GM21786 (cell line): Measurements from ENCODE around the gene FKBP1A.
"Not testable (repeated sequence)": the region's sequence is repeated elsewhere in the genome, so short reads cannot be mapped to it uniquely, and the experiment has no call there.

Experiments
- ATAC-seq: cut with Tn5 transposase; IDR thresholded peaks from one replicate; pipeline ENCODE4 v1.9.1; 2021; ENCODE audit not compliant: unreplicated experiment

FKBP1A gene

DNA sequence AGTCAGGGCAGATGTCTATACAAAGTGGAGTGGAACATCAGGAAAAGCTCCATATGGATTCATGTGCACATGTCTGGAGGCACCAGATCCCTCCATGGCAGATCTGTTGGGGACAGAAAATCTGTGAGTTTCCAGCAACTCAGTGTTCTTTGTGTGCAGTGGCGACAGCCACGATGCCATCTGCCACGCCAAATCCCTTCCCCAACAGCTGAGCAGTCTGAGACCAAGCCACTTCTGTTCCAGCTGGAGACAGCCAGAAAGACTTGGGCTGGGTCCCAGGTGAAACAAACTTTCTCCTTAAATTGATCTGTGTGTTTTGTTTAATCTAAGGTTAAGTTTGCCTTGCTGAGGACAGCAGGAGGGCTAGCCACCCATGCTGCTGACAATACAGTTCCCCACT, 22.9 kb downstream of the FKBP1A start:
- ATAC-seq, result no peak

GRCh38 chr20:1368448-1369199, 24.2 kb downstream of the FKBP1A start:
- no peak for ATAC-seq

- ATAC-seq, result no peak
Measured at GRCh38 chr20:1367479-1367878, 25.4 kb downstream of the FKBP1A start.

DNA sequence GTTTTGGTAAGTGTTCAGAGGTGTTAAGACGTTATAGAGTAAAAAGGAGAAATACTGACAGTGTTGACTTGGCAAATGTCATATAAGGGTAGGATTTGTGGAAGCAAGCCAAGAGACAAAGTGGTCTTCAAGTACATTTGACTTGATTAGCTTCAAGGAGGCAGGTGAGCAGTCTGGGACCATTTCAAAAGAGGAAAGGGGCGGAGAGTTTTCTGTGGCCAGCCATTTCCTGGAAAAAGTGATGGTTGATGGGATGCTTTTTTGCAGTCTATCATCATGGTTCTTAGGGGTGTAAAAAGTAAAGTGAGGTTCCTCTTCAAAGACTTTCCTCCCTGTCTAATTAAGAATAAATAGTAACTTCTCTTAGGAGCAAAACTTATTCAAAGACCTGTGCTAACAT, 28.7 kb downstream of the FKBP1A start:
- ATAC-seq, result no peak

- ATAC-seq, result no peak
Measured at GRCh38 chr20:1363522-1363921, 29.3 kb downstream of the FKBP1A start.

- ATAC-seq, result no peak
Measured at GRCh38 chr20:1362484-1362883, 30.4 kb downstream of the FKBP1A start.

DNA sequence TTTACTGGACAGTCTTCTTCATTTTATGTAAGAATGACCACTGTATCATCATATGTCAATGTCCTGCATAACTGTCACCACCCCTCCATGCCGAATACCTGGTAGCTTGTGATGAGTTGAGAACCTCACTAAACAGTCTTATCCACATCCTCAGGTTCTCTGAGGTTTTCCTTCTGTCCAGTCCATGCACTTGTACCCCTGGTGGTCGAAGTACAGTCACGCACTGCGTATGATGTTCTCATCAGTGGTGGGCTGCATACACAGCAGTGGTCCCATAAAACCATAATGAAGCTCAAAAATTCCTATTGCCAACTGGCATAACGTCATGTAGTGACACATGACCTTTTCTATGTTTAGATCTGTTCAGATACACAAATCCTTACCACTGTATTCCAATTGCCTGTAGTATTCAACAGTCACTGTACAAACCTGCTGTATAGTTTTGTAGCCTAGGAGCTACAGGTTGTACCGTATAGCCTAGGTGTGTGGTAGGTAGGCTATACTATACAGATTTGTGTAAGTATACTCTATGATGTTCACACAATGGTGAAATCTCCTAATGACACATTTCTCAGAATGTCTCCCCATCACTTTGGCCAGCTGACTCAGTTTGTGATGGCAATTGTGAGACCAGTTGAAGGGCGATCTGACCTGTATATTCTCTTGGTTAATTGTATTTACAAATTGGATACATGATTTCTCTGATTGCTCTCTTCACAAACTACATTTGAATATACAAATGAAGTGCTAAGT, 32.6 kb downstream of the FKBP1A start:
- no peak for ATAC-seq

DNA sequence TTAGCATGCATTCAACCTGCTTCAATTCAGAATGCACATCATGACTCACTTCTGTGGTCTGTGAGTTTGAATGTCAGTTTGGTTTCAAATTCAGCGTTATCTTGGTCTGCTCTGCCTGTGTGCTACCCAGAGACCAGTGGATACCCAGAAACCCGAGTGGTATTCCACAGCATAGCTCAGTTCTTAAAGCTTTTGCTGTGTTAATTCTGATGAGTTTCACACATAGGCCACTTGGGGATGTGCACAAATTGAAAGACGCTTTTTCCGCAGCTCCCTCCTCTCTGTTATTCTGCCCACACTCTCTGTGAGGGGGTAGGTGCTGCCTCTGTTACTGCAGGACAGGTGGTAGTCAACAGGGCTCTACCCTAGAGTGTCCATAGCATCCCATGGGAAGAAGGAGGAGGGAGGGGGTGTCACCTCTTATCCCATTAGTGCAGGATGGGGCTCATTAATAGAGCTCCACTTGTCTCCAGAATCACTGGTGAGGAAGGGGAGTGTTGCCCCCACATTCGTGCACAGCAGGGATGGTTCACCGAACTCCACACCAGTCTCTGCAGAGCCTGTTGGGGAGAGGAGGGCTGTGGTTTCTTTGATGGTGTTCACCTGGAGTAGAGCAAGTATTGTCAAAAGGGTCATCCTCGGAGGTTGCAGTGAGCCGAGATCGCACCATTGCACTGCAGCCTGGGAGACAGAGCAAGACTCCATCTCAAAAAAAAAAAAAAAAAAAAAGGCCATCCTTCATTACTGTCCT, 34.8 kb downstream of the FKBP1A start:
- no peak for ATAC-seq

DNA sequence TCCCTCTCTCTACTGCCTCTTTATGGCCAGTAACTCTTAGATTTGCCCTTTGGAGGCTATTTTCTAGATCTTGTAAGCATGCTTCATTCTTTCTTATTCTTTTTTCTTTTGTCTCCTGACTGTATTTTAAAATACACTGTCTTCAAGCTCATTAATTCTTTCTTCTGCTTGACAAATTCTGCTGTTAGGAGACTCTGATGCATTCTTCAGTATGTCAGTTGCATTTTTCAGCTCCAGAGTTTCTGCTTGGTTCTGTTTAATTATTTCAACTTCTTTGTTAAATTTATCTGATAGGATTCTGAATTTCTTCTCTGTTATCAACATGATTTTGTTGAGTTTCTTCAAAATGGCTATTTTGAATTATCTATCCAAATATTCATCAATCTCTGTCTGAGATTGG, 38.9 kb downstream of the FKBP1A start:
- no peak for ATAC-seq

- no peak for ATAC-seq
Measured at GRCh38 chr20:1346315-1346969, 46.4 kb downstream of the FKBP1A start.

DNA sequence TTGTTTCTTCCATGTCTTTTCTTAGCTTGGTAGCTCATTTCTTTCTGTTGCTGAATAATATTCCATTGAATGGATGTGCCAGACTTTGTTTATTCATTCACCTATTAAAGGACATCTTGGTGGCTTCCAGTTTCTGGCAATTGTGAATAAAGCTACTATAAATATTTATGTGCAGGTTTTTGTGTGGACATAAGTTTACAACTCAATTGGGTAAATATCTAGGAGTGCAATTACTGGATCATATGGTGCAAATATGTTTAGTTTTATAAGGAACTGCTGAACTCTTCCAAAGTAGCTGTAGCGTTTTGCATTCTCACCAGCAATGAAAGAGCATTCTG, 47.1 kb downstream of the FKBP1A start:
- ATAC-seq, result no peak

- no peak for ATAC-seq
Measured at GRCh38 chr20:1345030-1345755, 47.7 kb downstream of the FKBP1A start.

DNA sequence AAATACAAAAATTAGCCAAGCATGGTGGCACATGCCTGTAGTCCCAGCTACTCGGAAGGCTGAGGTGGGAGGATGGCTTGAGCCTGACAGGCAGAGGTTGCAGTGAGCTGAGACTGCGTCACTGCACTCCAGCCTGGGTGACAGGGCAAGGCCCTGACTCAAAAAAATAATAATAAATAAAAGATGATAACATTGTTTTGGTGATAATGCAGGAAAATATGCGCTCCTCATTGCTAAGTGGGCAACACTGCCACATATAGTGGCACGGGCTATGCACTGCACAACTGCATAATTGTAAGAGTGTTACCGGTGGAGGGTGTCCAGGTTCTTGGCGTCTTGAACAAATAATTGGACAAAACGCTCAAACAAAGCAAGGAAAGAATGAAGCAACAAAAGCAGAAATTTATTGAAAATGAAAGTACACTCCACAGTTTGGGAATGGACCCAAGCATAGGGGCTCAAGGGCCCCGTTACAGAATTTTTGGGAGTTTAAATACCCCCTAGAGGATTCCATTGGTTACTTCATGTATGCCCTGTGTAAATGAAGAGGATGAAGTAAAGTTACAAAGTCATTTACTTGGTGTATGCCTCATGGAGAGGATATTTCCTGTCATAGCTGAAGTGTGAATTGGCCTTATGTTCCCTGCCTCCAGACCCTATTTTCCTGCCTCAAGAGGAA, 49.3 kb downstream of the FKBP1A start:
- ATAC-seq, result not testable (repeated sequence)

DNA sequence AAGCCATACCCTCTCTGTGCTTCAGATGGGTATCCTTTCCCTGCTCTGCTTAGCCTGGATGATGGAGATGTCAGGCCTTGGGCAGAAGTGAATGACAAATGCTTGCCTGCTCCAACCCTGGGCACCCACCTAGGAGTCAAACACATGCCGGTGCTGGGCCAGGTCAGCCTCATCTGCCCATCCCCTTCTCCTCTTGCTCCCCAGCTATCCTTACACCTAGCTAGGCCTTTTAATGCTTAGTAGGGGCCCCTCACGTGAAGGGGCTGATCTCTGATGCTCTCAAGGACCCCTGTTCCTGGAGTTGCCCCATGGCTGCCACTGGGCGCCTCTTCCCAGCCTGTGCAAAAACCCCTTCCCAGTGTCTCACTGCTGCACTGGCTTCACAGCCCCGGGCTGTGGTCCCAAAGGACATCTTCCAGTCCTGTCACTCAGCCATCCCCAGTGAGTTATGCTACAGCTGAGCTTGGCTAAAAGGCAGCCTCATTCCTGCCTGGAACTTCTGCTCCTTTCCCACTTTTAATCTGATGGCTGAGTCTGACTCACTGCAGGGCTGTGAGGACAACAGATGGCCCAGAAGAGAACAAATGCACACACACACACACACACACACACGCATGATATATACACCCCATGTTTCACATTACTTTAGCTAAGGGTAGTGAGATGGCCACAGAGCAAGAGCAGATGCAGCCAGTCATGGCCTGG, 51.1 kb downstream of the FKBP1A start:
- ATAC-seq, result no peak

GRCh38 chr20:1338801-1339200, 54.1 kb downstream of the FKBP1A start:
- no peak for ATAC-seq

DNA sequence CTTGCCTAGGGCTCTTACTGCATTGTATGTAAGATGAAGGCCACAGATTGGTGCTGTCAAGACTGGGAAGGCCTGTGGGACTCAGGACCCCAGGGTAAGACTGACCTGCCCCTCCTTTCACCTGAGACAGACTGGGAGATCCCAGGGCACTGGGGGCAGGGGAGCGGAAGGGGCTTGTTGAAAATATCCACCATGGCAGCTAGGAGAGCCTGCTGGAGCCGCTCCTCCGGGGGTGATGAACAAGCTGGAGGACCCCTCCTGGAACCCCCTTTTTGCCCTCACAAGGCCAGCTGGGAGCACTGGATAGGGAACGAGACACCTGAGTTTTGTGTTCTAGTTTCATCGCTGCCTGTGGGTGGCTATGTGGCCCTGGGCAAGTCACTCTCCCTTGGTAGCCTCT, 54.8 kb downstream of the FKBP1A start:
- no peak for ATAC-seq

DNA sequence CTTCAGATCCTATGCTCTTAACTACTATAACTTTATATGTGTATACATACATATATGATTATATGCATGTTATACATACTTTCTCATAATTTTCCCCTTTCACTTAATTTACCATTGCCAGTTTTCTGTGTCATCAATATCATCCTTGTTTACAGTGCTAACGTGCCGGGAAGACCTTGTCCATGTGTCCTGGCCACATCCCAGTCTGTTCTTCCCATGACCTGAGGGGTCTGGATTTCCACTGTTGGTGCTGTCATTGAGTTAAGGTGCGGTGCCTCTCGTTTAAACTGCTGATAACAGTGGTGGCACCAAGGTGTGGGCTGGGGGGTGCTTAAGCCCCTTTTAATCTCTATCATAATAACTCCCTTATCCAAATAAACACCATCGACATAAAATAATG, 55.4 kb downstream of the FKBP1A start:
- no peak for ATAC-seq

DNA sequence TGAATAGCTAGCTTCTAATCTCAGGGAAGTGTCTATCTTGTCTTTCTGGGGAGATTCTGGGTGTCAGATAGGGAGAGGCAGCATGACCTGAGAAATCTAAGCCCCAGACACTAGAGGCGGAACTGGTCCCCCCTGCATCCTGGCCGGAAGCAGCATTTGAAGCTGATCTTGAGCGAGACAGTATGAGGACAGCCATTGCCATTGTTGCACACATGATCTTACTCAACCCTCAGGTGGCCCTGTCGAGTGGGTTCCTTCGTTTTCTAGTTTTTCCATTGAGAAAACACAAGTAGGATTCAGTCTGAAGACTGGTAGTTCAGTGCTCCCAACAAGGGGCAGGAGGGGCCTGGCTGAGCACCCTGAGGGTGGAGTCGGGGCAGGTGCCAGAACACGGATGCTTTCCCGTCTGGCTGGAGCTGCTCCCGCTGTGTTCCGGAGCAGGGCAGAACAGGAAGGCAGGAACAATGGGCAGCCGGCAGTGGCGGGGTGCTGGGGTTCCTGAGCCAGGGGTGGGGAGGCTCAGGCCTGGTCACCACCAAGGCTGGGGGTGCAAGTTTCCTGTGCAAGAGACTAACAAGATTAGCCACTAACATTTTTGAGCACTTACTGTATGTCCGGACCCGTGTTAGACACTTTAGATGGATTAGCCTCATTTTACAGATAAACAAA, 56.0 kb downstream of the FKBP1A start:
- ATAC-seq, result no peak
